Mesendoderm (in vitro differentiated cells): Measurements from ENCODE around the gene GSAP.
"Not testable (repeated sequence)": the region's sequence is repeated elsewhere in the genome, so short reads cannot be mapped to it uniquely, and the experiment has no call there.

ENCODE experiments used
- DNase-seq: peaks from one replicate; pipeline ENCODE4 v3.0.0; 2013
- H2AK5ac ChIP-seq: 2 replicates; pipeline ENCODE4 v1.6.1; 2013; ENCODE audit warnings: low read length, inconsistent platforms
- H2BK120ac ChIP-seq: 2 replicates; pipeline ENCODE4 v1.6.1; 2013; ENCODE audit warnings: low read depth, mild to moderate bottlenecking, low read length, moderate library complexity, mixed read lengths
- H2BK15ac ChIP-seq: replicated peaks from 2 replicates; pipeline ENCODE4 v1.6.1; 2013; ENCODE audit warnings: low read depth, mild to moderate bottlenecking, moderate library complexity
- H2BK5ac ChIP-seq: 2 replicates; pipeline ENCODE4 v1.6.1; 2013; ENCODE audit warnings: low read length, inconsistent platforms
- H3K18ac ChIP-seq: 2 replicates; pipeline ENCODE4 v1.6.1; 2013; ENCODE audit warnings: mild to moderate bottlenecking, low read length, mixed read lengths
- H3K23ac ChIP-seq: one replicate; pipeline ENCODE4 v1.6.1; 2013; ENCODE audit warnings: low read length
- H3K27ac ChIP-seq: 2 replicates; pipeline ENCODE4 v1.5.1; 2013; ENCODE audit warnings: low read depth, mild to moderate bottlenecking, inconsistent platforms, low read length, moderate library complexity
- H3K27me3 ChIP-seq: 2 replicates; pipeline ENCODE4 v1.6.1; 2013; ENCODE audit warnings: low read length, control low read depth, mild to moderate bottlenecking, inconsistent platforms; ENCODE audit not compliant: insufficient read depth, poor library complexity
- H3K36me3 ChIP-seq: 2 replicates; pipeline ENCODE4 v1.6.1; 2013; ENCODE audit warnings: low read length, inconsistent platforms; ENCODE audit not compliant: control insufficient read depth, insufficient read depth
- H3K4ac ChIP-seq: one replicate; pipeline ENCODE4 v1.6.1; 2013; ENCODE audit warnings: low read depth, mild to moderate bottlenecking, low read length, moderate library complexity
- H3K4me1 ChIP-seq: 2 replicates; pipeline ENCODE4 v1.6.1; 2013; ENCODE audit warnings: low read depth, low read length, inconsistent platforms; ENCODE audit not compliant: control insufficient read depth
- H3K4me2 ChIP-seq: 2 replicates; pipeline ENCODE4 v1.6.1; 2013; ENCODE audit warnings: low read length
- H3K4me3 ChIP-seq: 2 replicates; pipeline ENCODE4 v1.5.1; 2013; ENCODE audit warnings: mild to moderate bottlenecking, low read length
- H3K56ac ChIP-seq: one replicate; pipeline ENCODE4 v1.6.1; 2013; ENCODE audit warnings: low read length
- H3K79me1 ChIP-seq: 2 replicates; pipeline ENCODE4 v1.6.1; 2013; ENCODE audit warnings: low read length, inconsistent platforms
- H3K79me2 ChIP-seq: 2 replicates; pipeline ENCODE4 v1.6.1; 2013; ENCODE audit warnings: mild to moderate bottlenecking, low read length; ENCODE audit not compliant: control insufficient read depth, insufficient read depth
- H3K9ac ChIP-seq: 2 replicates; pipeline ENCODE4 v1.6.1; 2013; ENCODE audit warnings: low read length, inconsistent platforms
- H4K5ac ChIP-seq: one replicate; pipeline ENCODE4 v1.6.1; 2013; ENCODE audit warnings: low read length
- H4K8ac ChIP-seq: one replicate; pipeline ENCODE4 v1.6.1; 2013; ENCODE audit warnings: low read depth, mild to moderate bottlenecking, control low read depth, low read length, moderate library complexity
- WGBS: extraction: QIAGEN DNeasy Blood & Tissue Kit; methylation state at CpG from one replicate; pipeline ENCODE4 v1.1.7; 2013; ENCODE audit warnings: low lambda C conversion rate, missing lambda C conversion rate; ENCODE audit not compliant: insufficient coverage; ENCODE audit errors: extremely low coverage; 5-methylcytosine and 5-hydroxymethylcytosine counted together

GSAP gene

DNA sequence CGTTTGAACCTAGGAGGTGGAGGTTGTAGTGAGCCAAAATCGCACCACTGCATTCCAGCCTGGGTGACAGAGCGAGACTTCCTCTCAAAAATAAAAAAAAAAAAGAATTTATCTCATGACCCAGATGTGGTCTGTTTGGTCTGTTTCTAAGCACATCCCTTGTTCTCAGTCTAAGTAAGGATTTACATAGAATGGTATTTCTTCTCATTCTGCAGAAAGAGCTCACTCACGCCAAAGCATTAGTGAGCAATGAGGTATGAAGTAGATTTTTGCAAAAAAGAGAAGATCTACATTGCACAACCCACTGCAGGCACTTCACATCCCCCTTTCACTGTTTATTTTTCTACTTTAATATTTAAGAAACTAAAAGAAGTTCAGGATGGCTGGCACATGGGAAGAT, 140.0 kb downstream of the GSAP start:
- Histone ChIP-seq H3K79me1 (no peaks in the 10 kb centered on the region), H3K56ac (no peak overlapping the region), H3K9ac (no peak overlapping the region), H4K5ac (no peak overlapping the region), H3K27ac (no peak overlapping the region), H2BK5ac (no peak overlapping the region), H3K4me2 (no peak overlapping the region), H3K4ac (no peak overlapping the region), H2BK120ac (no peak overlapping the region), H3K4me1 (no peaks in the 10 kb centered on the region), H2BK15ac (no peak overlapping the region), H2AK5ac (no peak overlapping the region), H3K23ac (no peak overlapping the region), H4K8ac (no peak overlapping the region), H3K36me3 (no peaks in the 10 kb centered on the region), H3K4me3 (no peak overlapping the region), H3K27me3 (no peaks in the 10 kb centered on the region), H3K79me2 (no peaks in the 10 kb centered on the region), H3K18ac (no peak overlapping the region)
- DNase-seq = no peak
- WGBS = no CpG with 5 or more reads among the region's 4 CpGs

- not testable (repeated sequence) for H3K9ac ChIP-seq, H3K27me3 ChIP-seq, DNase-seq, H2AK5ac ChIP-seq, H3K4ac ChIP-seq, H3K79me1 ChIP-seq, H2BK120ac ChIP-seq, H3K56ac ChIP-seq, H3K79me2 ChIP-seq, H2BK15ac ChIP-seq, H3K4me2 ChIP-seq, H3K4me1 ChIP-seq, H3K4me3 ChIP-seq, H2BK5ac ChIP-seq, H4K5ac ChIP-seq, H4K8ac ChIP-seq, H3K18ac ChIP-seq, H3K23ac ChIP-seq, H3K36me3 ChIP-seq, H3K27ac ChIP-seq
- no CpG with 5 or more reads among the region's 2 CpGs for WGBS
Observed at GRCh38 chr7:77275663-77276062, 140.5 kb downstream of the GSAP start.

DNA sequence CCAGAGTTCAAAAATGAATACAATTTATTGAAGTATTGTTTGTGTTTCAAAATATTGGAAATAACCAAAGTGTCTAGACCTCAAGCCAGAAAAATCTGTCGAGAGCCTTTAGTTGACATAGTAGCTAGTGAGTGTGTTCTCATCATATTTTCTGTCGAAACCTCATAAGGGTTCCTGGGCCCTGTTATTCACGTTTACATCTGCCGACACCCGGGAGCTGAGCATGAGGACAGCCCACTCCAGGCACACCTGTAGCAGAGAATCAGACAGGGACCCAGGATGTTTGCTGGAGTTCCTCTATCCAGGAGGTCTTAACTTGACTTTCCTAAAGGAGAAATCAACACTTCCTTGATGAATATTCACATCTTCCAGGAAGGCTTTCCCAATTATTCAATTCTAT, 144.4 kb downstream of the GSAP start:
- no peak overlapping the region for H3K27ac ChIP-seq

GRCh38 chr7:77270094-77270480, 146.1 kb downstream of the GSAP start:
- no peak overlapping the region for H2BK120ac ChIP-seq

More for the DNA sequence above, 144.4 kb downstream of the GSAP start:
- no peak for DNase-seq
- no peak overlapping the region for H3K23ac ChIP-seq
- H3K79me2 ChIP-seq = no peaks in the 10 kb centered on the region
- H3K4me2 ChIP-seq = no peak overlapping the region
- no peaks in the 10 kb centered on the region for H3K36me3 ChIP-seq
- no CpG with 5 or more reads among the region's 5 CpGs for WGBS
- no peaks in the 10 kb centered on the region for H3K4me1 ChIP-seq
- no peak overlapping the region for H4K8ac ChIP-seq
- H3K79me1 ChIP-seq = no peaks in the 10 kb centered on the region
- H2BK15ac ChIP-seq = no peak overlapping the region
- no peak overlapping the region for H3K9ac ChIP-seq
- no peaks in the 10 kb centered on the region for H3K27me3 ChIP-seq
- no peak overlapping the region for H2BK5ac ChIP-seq
- H3K4me3 ChIP-seq = no peak overlapping the region
- H2AK5ac ChIP-seq = no peak overlapping the region
- H3K56ac ChIP-seq = no peak overlapping the region
- H3K4ac ChIP-seq = no peak overlapping the region
- H3K18ac ChIP-seq = no peak overlapping the region
- H2BK120ac ChIP-seq = no peak overlapping the region
- no peak overlapping the region for H4K5ac ChIP-seq

DNA sequence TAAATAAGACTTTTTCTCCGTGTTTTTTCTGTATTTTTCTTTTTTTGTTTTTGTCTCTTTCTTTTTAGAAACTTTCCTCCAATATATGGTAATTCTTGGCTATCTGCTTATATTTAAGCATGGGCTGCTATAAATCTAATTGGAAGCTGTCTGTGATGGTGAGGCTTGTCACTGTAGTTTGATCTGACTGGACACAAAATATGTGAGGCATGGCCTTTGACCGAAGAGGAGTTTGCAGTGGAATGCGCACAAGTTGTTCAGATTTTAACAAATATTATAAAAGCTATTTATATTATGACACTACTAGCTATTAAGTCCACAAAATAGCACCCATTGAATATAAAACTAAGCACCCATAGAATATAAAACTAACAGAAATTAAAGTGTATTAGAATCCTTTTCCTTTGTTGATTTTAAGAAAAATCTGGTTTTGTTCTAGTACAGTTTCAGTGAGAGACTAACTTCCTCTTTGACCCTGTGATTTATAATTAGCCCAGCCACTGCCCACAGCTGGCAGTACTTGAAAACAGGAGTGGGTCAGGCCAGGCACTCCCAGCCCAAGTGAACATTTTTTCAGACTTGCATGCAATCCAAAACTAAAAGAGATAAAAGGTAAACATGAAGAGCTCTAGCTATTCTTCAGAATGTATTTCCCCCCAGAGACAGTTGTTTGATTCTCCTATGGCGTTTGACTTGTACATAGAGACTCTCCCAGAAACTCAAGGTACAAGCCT, 146.6 kb downstream of the GSAP start:
- H2BK120ac ChIP-seq = no peak overlapping the region
- H2BK15ac ChIP-seq = no peak overlapping the region
- no peak overlapping the region for H3K9ac ChIP-seq
- H2AK5ac ChIP-seq = no peak overlapping the region
- no peak overlapping the region for H2BK5ac ChIP-seq
- H3K4ac ChIP-seq = no peak overlapping the region
- no peak overlapping the region for H3K4me2 ChIP-seq
- no peak overlapping the region for H4K8ac ChIP-seq
- H3K18ac ChIP-seq = no peak overlapping the region
- no peaks in the 10 kb centered on the region for H3K36me3 ChIP-seq
- H3K27me3 ChIP-seq = no peaks in the 10 kb centered on the region
- no peak overlapping the region for H3K27ac ChIP-seq
- H3K23ac ChIP-seq = no peak overlapping the region
- H3K4me3 ChIP-seq = no peak overlapping the region
- no peaks in the 10 kb centered on the region for H3K79me1 ChIP-seq
- H3K56ac ChIP-seq = no peak overlapping the region
- WGBS = no CpG with 5 or more reads among the region's 4 CpGs
- no peaks in the 10 kb centered on the region for H3K4me1 ChIP-seq
- no peak for DNase-seq
- no peak overlapping the region for H4K5ac ChIP-seq
- H3K79me2 ChIP-seq = no peaks in the 10 kb centered on the region

More at GRCh38 chr7:77270094-77270480, 146.1 kb downstream of the GSAP start:
- Histone ChIP-seq H3K9ac (no peak overlapping the region), H3K27ac (no peak overlapping the region), H4K8ac (no peak overlapping the region), H3K79me1 (no peaks in the 10 kb centered on the region), H2BK5ac (no peak overlapping the region), H2AK5ac (no peak overlapping the region), H4K5ac (no peak overlapping the region), H2BK15ac (no peak overlapping the region), H3K36me3 (no peaks in the 10 kb centered on the region), H3K79me2 (no peaks in the 10 kb centered on the region), H3K4me3 (no peak overlapping the region), H3K27me3 (no peaks in the 10 kb centered on the region), H3K4ac (no peak overlapping the region), H3K4me2 (no peak overlapping the region), H3K23ac (no peak overlapping the region), H3K18ac (no peak overlapping the region), H3K4me1 (no peaks in the 10 kb centered on the region), H3K56ac (no peak overlapping the region)
- no CpG with 5 or more reads among the region's 1 CpG for WGBS
- DNase-seq = no peak

- Histone ChIP-seq H3K27ac (no peak overlapping the region), H3K36me3 (no peaks in the 10 kb centered on the region), H3K4me2 (no peak overlapping the region), H3K27me3 (no peaks in the 10 kb centered on the region), H3K56ac (no peak overlapping the region), H3K4me3 (no peak overlapping the region), H3K9ac (no peak overlapping the region), H3K79me2 (no peaks in the 10 kb centered on the region), H3K79me1 (no peaks in the 10 kb centered on the region), H3K4ac (no peak overlapping the region), H3K23ac (no peak overlapping the region), H4K8ac (no peak overlapping the region), H3K18ac (no peak overlapping the region), H2BK5ac (no peak overlapping the region), H4K5ac (no peak overlapping the region), H2AK5ac (no peak overlapping the region), H2BK15ac (no peak overlapping the region), H3K4me1 (no peaks in the 10 kb centered on the region), H2BK120ac (no peak overlapping the region)
- DNase-seq = no peak
- WGBS = no CpG with 5 or more reads among the region's 2 CpGs
Observed at GRCh38 chr7:77266291-77266794, 149.8 kb downstream of the GSAP start.
